Gastrocnemius medialis (tissue), 4 donors: ENCODE data around the gene CAPNS2. TPM values are rescaled to one million over a fixed set of nuclear protein-coding genes. Genes with fewer than 3 reads are reported as not detected.
"Not testable (repeated sequence)": the region's sequence is repeated elsewhere in the genome, so short reads cannot be mapped to it uniquely, and the experiment has no call there.

Experiments used
- ATAC-seq, 2 donors: fragments of 150-250 bp; one replicate each; pipeline ENCODE4 v1.9.1; 2016
- DNase-seq, 2 donors: peaks; one replicate each; pipeline ENCODE4 v3.0.0-alpha.2; 2019
- H3K27ac ChIP-seq, 4 donors: fragments of 200-600 bp; sonication (generic); 1 replicate in 1 of 4; 2 replicates in 3 of 4; pipeline ENCODE4 v1.5.1; 2016 to 2018; ENCODE audit warnings: mild to moderate bottlenecking in 2 of 4, moderate library complexity in 1 of 4
- H3K27me3 ChIP-seq, 3 donors: fragments of 200-600 bp; sonication (generic) in 2 of 3; 1 replicate in 1 of 3; 2 replicates in 2 of 3; pipeline versions ENCODE4 v1.5.1 to v1.6.0; 2016 to 2019; ENCODE audit warnings: mild to moderate bottlenecking in 1 of 3, moderate library complexity in 1 of 3
- H3K36me3 ChIP-seq, 2 donors: fragments of 200-600 bp; sonication (generic) in 1 of 2; one replicate each; pipeline ENCODE4 v1.5.1; 2017 to 2018
- H3K4me1 ChIP-seq, 2 donors: fragments of 200-600 bp; sonication (generic) in 1 of 2; one replicate each; pipeline ENCODE4 v1.5.1; 2016 to 2017; ENCODE audit warnings: mild to moderate bottlenecking in 2 of 2
- H3K4me3 ChIP-seq, 4 donors: fragments of 200-600 bp; sonication (generic) in 3 of 4; 1 replicate in 1 of 4; 2 replicates in 3 of 4; pipeline ENCODE4 v1.5.1; 2016 to 2019; ENCODE audit warnings: mild to moderate bottlenecking in 2 of 4
- H3K9me3 ChIP-seq, 3 donors: fragments of 200-600 bp; sonication (generic) in 2 of 3; 1 replicate in 1 of 3; 2 replicates in 2 of 3; pipeline ENCODE4 v1.5.1; 2016 to 2019
- CTCF ChIP-seq, 5 experiments: fragments of 450-650 bp in 3 of 5; fragments of 200-600 bp in 2 of 5; sonication (generic) in 2 of 5; IDR thresholded peaks in 4 of 5; conservative IDR thresholded peaks in 1 of 5; 1 replicate in 4 of 5; 2 replicates in 1 of 5; pipeline ENCODE4 v1.5.1; 2016 to 2019; ENCODE audit warnings: antibody characterized with exemption in 5 of 5, mild to moderate bottlenecking in 3 of 5, moderate library complexity in 3 of 5
- POLR2A ChIP-seq, 2 donors: fragments of 450-650 bp; IDR thresholded peaks; one replicate each; pipeline ENCODE4 v1.6.1; 2017; ENCODE audit warnings: antibody characterized with exemption in 2 of 2, mild to moderate bottlenecking in 2 of 2, moderate library complexity in 2 of 2
- in situ Hi-C, 4 donors: fragments of 200-750 bp; cut with MboI; loops; one replicate each; pipeline versions ENCODE4 v1.15.0 to v1.8.0; 2017; ENCODE audit warnings: low sequenced_read_pairs in 4 of 4
- intact Hi-C: fragments of 100-400 bp; cut with DNase I; formaldehyde crosslinking; loops from one replicate; pipeline ENCODE4 v1.15.1; 2023; ENCODE audit warnings: low total_unique reads
- total RNA-seq, 4 donors: library from RNA; depleted of rRNA; stranded (reverse); fragments of >200 nt; gene quantifications; one replicate each; pipeline versions ENCODE4 v1.1.0 to v1.2.3, GENCODE V29; 2016

Gene CAPNS2
- total RNA-seq, 4 donors from 2014 or later, result not detected

- no peaks in the 10 kb centered on the region for H3K36me3 ChIP-seq
- no peak for ATAC-seq
- in situ Hi-C loops, result no loop called here
- TF ChIP-seq CTCF (IDR thresholded peaks at IDR 0.05 in 4 of 5, conservative IDR thresholded peaks at IDR 0.05 in 1 of 5) (no peak), POLR2A (IDR thresholded peaks at IDR 0.05) (no peak)
- no peaks in the 10 kb centered on the region for H3K4me1 ChIP-seq
- no peak for DNase-seq
- no peaks in the 10 kb centered on the region for H3K9me3 ChIP-seq
- no peak overlapping the region for H3K27ac ChIP-seq
- no peak overlapping the region for H3K4me3 ChIP-seq
- no peaks in the 10 kb centered on the region for H3K27me3 ChIP-seq
- intact Hi-C loops, result no loop called here
These were observed 47.3 kb downstream of the CAPNS2 start for GRCh38 chr16:55613613-55614335.

GRCh38 chr16:55615071-55615470 is 48.6 kb downstream of the CAPNS2 start:
- ATAC-seq, result no peak
- intact Hi-C loops (no loop called here), in situ Hi-C loops (no loop called here)
- no peak overlapping the region for H3K27ac ChIP-seq
- no peaks in the 10 kb centered on the region for H3K9me3 ChIP-seq
- DNase-seq, result no peak
- H3K36me3 ChIP-seq, result no peaks in the 10 kb centered on the region
- no peaks in the 10 kb centered on the region for H3K27me3 ChIP-seq
- TF ChIP-seq CTCF (IDR thresholded peaks at IDR 0.05 in 4 of 5, conservative IDR thresholded peaks at IDR 0.05 in 1 of 5), result no peak
- TF ChIP-seq POLR2A (IDR thresholded peaks at IDR 0.05), result no peak
- no peak overlapping the region for H3K4me3 ChIP-seq
- no peaks in the 10 kb centered on the region for H3K4me1 ChIP-seq

- H3K4me1 ChIP-seq, H3K27me3 ChIP-seq, H3K9me3 ChIP-seq, ATAC-seq, intact Hi-C loops, DNase-seq, H3K27ac ChIP-seq, in situ Hi-C loops, H3K36me3 ChIP-seq, H3K4me3 ChIP-seq: not testable (repeated sequence)
These were observed 49.2 kb downstream of the CAPNS2 start for GRCh38 chr16:55615670-55616069.

Other genes starting within 250 kb of the CAPNS2 start
- gene IRX6, start 242.5 kb upstream of the CAPNS2 start, total RNA-seq, result 1 to 10 TPM in 2 of 4 donors, under 1 TPM in 2; 0.39 to 3.8 (median 1.4) TPM
- gene MMP2, start 87.5 kb upstream of the CAPNS2 start, total RNA-seq, result 100 to 1,000 TPM in 1 of 4 donors, 10 to 100 TPM in 3; 26.6 to 119 (median 55.6) TPM
- 1 to 10 TPM; 1.2 to 6.7 (median 4.7) TPM for gene LPCAT2, start 57.6 kb upstream of the CAPNS2 start, total RNA-seq
- gene SLC6A2, start 89.3 kb downstream of the CAPNS2 start, total RNA-seq, result not detected